Pancreas (tissue), 10 donors: Measurements from ENCODE around the gene ADAMTS2. TPM values are rescaled to one million over a fixed set of nuclear protein-coding genes. Genes with fewer than 3 reads are reported as not detected.

Experiments
- ATAC-seq, 4 donors: fragments of 200-7000 bp; cut with Tn5 transposase; one replicate each; pipeline versions ENCODE4 v1.8.0 to v1.9.1; 2020; ENCODE audit warnings: mild to moderate bottlenecking in 4 of 4, moderate library complexity in 4 of 4
- DNase-seq, 6 donors: peaks; one replicate each; pipeline ENCODE4 v3.0.0-alpha.2; 2020
- FAIRE-seq: peaks from 2 replicates; lab custom pipeline; 2012; peaks lifted over from hg19 to GRCh38; lab: Jason Lieb, UNC
- H3K27ac ChIP-seq, 4 donors: fragments of 200-600 bp; sonication (generic); 1 replicate in 3 of 4; 2 replicates in 1 of 4; pipeline versions ENCODE4 v1.5.0 to v1.8.0; 2020
- H3K27me3 ChIP-seq, 4 donors: fragments of 200-600 bp; one replicate each; pipeline ENCODE4 v1.8.0; 2021
- H3K36me3 ChIP-seq, 3 donors: fragments of 200-600 bp; sonication (generic) in 1 of 3; one replicate each; pipeline versions ENCODE4 v1.5.0 to v1.8.0; 2020 to 2021
- H3K4me1 ChIP-seq, 3 donors: fragments of 200-600 bp; one replicate each; pipeline ENCODE4 v1.8.0; 2021
- H3K4me3 ChIP-seq, 4 donors: fragments of 200-600 bp; sonication (generic) in 2 of 4; one replicate each; pipeline versions ENCODE4 v1.5.0 to v1.8.0; 2020 to 2021
- H3K9me3 ChIP-seq, 4 donors: fragments of 200-600 bp; one replicate each; pipeline ENCODE4 v1.8.0; 2021
- CTCF ChIP-seq, 4 donors: fragments of 200-600 bp; sonication (generic) in 3 of 4; IDR thresholded peaks; one replicate each; pipeline versions ENCODE4 v1.5.0 to v1.8.0; 2021; ENCODE audit warnings: antibody characterized with exemption in 4 of 4
- WGBS, 2 donors: extraction: QIAGEN DNeasy Blood & Tissue Kit; methylation state at CpG; one replicate each; pipeline ENCODE4 v1.1.7; 2013; 5-methylcytosine and 5-hydroxymethylcytosine counted together
- intact Hi-C, 3 donors: fragments of 100-400 bp; cut with DNase I; formaldehyde crosslinking; loops; one replicate each; pipeline versions ENCODE4 v1.11.1 to v1.14.2; 2022
- polyA plus RNA-seq, 2 donors: library from polyadenylated mRNA; stranded (reverse); fragments of 200-250 nt; gene quantifications; one replicate each; pipeline ENCODE4 v1.2.3, GENCODE V29; 2013
- total RNA-seq, 6 donors: library from RNA; stranded (reverse); fragmentation: NEBNext Ultra II Directional in 4 of 6; extraction: Animal tissue kit (Norgen Biotek cat#: 25700) in 4 of 6; gene quantifications; one replicate each; pipeline versions ENCODE4 v1.2.1 to v1.2.4, GENCODE V29; 2021 to 2023
- donor health status: healthy with polysubstance abuse.
- donor health status: DM: no; HTN: no; CAD: no; lungs with moderate emphysema.
- donor health status: DM: no; HTN: no; CAD: no.
- donor health status: control.
- donor health status: control.
- donor health status: Bipolar disorder and iron deficiency.
- donor health status: DM: yes; HTN: yes; CAD: no.
- donor health status: DM: no; HTN: no; CAD: no.
- donor health status: DM: no; HTN: no; CAD: no.
- donor health status: DM: yes; HTN: yes; CAD: no.

ADAMTS2 gene
- total and polyA plus RNA-seq, 8 donors, result 1.3 to 18.5 (median 5.8) TPM

DNA sequence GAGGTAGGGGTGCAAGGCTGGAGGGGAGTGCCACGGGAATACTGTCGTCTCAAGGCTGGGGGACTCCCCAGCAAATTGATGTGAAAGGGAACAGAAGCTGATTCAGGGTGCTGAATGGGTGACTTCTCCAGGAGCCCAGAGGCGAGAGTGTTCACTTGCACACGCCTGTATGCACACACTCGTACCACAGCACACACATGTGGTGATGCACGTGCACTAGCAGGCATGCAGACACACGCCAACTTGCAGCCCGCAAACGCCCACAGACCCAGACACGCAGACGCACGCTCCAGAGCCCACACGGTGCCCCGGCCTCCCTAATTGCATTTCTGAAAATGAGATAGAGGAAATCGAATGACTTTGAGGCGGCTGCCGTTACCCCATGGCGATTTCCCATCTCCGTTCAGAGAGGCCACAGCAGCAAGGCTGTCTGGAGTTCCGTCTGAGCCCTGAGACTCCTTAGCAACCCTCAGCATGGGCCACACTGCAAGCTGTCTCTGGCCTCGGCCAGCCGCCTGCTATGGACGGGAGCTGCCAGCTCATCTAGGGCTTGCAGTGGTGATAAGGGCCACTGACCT lies 9.1 kb upstream of the ADAMTS2 start:
- Histone ChIP-seq H3K27ac (no peak overlapping the region), H3K27me3 (no peaks in the 10 kb centered on the region), H3K4me1 (no peaks in the 10 kb centered on the region), H3K36me3 (no peaks in the 10 kb centered on the region), H3K9me3 (no peaks in the 10 kb centered on the region), H3K4me3 (no peak overlapping the region)
- FAIRE-seq (no peak), ATAC-seq (no peak), DNase-seq (no peak)
- WGBS, 2 donors, result 54 to 58% methylated on average over 23 of the region's 23 CpGs
- intact Hi-C loops, result no loop called here
- no peak for TF ChIP-seq CTCF (IDR thresholded peaks at IDR 0.05)

DNA sequence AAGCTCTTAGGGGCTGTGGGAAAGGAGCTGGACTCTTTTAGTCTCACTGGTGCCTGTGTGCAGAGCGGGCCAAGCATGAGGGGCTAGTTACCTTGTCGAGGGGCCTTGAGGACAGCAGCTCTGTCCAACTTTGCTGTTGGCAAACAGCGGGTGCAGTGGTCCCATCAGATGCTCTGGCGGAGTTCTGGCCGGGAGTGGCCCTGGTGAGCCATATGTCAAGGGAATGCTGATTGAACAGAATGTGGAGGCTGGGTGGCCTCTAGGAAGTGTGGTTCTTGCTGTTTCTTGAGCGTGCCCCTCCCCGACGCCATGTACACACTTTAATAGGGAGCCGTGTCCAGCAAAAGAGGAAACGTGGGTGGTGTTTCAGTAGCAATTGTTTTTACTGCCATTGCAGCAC lies 3.6 kb upstream of the ADAMTS2 start:
- Histone ChIP-seq H3K27me3 (peaks cover 0 to 10% (median 0%) of the 10 kb centered on the region in 4 donors), H3K4me1 (peaks cover 0 to 8% (median 5%) of the 10 kb centered on the region in 3 donors), H3K9me3 (no peaks in the 10 kb centered on the region), H3K36me3 (no peaks in the 10 kb centered on the region), H3K27ac (no peak overlapping the region), H3K4me3 (no peak overlapping the region)
- DNase-seq (no peak), FAIRE-seq (no peak), ATAC-seq (peak in 1 of 4 donors; percentile 27)
- WGBS, 2 donors, result 55 to 57% methylated on average over 10 of the region's 10 CpGs
- TF ChIP-seq CTCF (IDR thresholded peaks at IDR 0.05), result no peak
- intact Hi-C loops, result no loop called here

DNA sequence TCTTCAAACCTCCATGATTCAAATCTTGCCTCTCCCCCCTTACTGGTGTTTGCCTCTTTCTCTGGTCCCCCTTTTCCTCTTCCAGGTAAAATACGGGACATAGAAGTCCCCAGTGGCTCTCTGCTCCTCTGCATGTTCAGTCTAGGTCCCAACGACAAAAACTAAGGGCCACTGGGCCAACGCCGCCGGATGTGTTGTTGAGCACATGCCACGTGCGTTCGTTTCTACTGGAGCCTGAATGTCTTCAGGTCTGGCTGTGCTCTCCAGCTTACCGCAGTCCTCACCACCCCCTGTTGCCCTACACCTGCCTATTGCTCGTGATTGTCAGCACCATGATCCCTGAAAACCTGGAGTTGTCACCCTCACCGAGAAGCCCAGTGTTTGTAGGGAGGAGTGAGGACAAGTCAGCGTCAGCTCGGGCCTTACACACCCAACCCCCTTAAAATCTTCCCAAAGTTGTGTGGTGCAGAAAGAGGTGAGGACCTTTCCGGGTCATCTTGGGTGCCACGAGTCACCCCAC lies 2.8 kb upstream of the ADAMTS2 start:
- H3K4me1 ChIP-seq, result peaks cover 0 to 8% (median 5%) of the 10 kb centered on the region in 3 donors
- no peak for TF ChIP-seq CTCF (IDR thresholded peaks at IDR 0.05)
- 52 to 64% methylated on average over 15 of the region's 15 CpGs for WGBS, 2 donors
- no peak for ATAC-seq
- H3K36me3 ChIP-seq, result no peaks in the 10 kb centered on the region
- H3K27me3 ChIP-seq, result peaks cover 0 to 16% (median 0%) of the 10 kb centered on the region in 4 donors
- no peak overlapping the region for H3K4me3 ChIP-seq
- H3K9me3 ChIP-seq, result no peaks in the 10 kb centered on the region
- no peak for DNase-seq
- intact Hi-C loops, result no loop called here
- no peak for FAIRE-seq
- H3K27ac ChIP-seq, result no peak overlapping the region

DNA sequence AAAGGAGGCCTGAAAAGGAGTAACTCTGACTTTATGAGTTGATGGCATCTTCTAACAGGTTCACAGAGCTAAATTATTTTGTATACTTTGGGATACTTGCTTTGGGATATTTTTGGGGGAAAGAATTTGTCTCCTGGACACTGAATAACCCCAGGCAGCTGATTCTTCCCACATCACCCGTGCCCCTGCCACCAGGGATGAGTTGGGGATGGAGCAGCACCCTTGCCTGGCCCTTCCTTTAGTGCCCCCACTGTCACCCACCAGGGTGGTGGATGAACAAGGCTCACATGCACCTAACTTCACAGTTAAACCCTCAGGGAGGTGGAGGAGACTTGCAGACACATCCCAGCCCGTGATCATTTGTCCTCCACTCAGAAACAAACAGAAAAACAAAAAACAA lies 2.3 kb upstream of the ADAMTS2 start:
- DNase-seq, result no peak

More for the DNA sequence above, 2.3 kb upstream of the ADAMTS2 start:
- TF ChIP-seq CTCF (IDR thresholded peaks at IDR 0.05), result no peak
- WGBS, 2 donors, result 18 to 47% methylated on average over 2 of the region's 2 CpGs
- Histone ChIP-seq H3K4me1 (peaks cover 0 to 8% (median 5%) of the 10 kb centered on the region in 3 donors), H3K36me3 (no peaks in the 10 kb centered on the region), H3K27ac (no peak overlapping the region), H3K9me3 (no peaks in the 10 kb centered on the region), H3K4me3 (no peak overlapping the region), H3K27me3 (peaks cover 0 to 21% (median 0%) of the 10 kb centered on the region in 4 donors)
- FAIRE-seq (no peak), ATAC-seq (no peak)
- intact Hi-C loops, result no loop called here
